HCT116 (cell line): Measurements from ENCODE around the gene CS. TPM values are rescaled to one million over a fixed set of nuclear protein-coding genes. Genes with fewer than 3 reads are reported as not detected.

Source experiments
- ATAC-seq: fragments of 200-7000 bp; cut with Tn5 transposase; 2 replicates; pipeline ENCODE4 v1.9.1; 2020; ENCODE audit warnings: mild to moderate bottlenecking, moderate library complexity
- BruUV-seq: library from RNA; stranded (reverse); fragments of 400-500 nt; replicated peaks from 2 replicates; lab custom pipeline; 2021; lab: Mats Ljungman, UMichigan
- CTCF ChIA-PET: fragments of 300-600 bp; sonication (Branson Sonifier 250); formaldehyde crosslinking; loops from one replicate; lab custom pipeline; 2021; ENCODE audit warnings: antibody characterized with exemption; lab: Charles Lee
- POLR2A ChIA-PET: fragments of 300-600, 350-600 bp; sonication (Branson Sonifier 250); formaldehyde crosslinking; loops from one replicate; lab custom pipeline; 2021; ENCODE audit warnings: antibody characterized with exemption; lab: Charles Lee
- RAD21 ChIA-PET, 2 experiments: fragments of 300-600 bp; sonication (Branson Sonifier 250); formaldehyde crosslinking; loops; one replicate each; lab custom pipeline; 2023; ENCODE audit warnings: low total read pairs in 2 of 2; ENCODE audit not compliant: uncharacterized antibody in 2 of 2, unreplicated experiment in 2 of 2, low non-redundant PET in 1 of 2; lab: Charles Lee
- DNase-seq: peaks from one replicate; pipeline ENCODE4 v3.0.0-alpha.2; 2010; ENCODE audit warnings: low read depth, low spot score
- H2AFZ ChIP-seq: fragments of 200-600 bp; shearing (Covaris generic), sonication (generic); 2 replicates; pipeline ENCODE4 v1.6.1; 2017; ENCODE audit warnings: low read depth, mixed run types, mixed read lengths, antibody characterized with exemption, low read length; ENCODE audit not compliant: poor library complexity, severe bottlenecking
- H3K27ac ChIP-seq: 2 replicates; pipeline ENCODE4 v1.5.1; 2012; ENCODE audit warnings: low read depth, low read length
- H3K27me3 ChIP-seq: fragments of 200-600 bp; sonication (generic); 2 replicates; pipeline ENCODE4 v1.6.1; 2016; ENCODE audit warnings: mixed run types, low read length, mixed read lengths; ENCODE audit not compliant: insufficient read depth
- H3K36me3 ChIP-seq, 2 experiments: fragments of 200-500 bp in 1 of 2; fragments of 200-600 bp in 1 of 2; sonication (Bioruptor generic) in 1 of 2; sonication (generic) in 1 of 2; 2 replicates each; pipeline versions ENCODE4 v1.5.1 to v1.6.1; 2014 to 2016; ENCODE audit warnings: low read length in 2 of 2, inconsistent platforms in 1 of 2, mixed read lengths in 1 of 2, mixed run types in 1 of 2; ENCODE audit not compliant: insufficient read depth in 2 of 2, control insufficient read depth in 1 of 2
- H3K4me1 ChIP-seq, 2 experiments: fragments of 200-600 bp in 1 of 2; sonication (generic) in 1 of 2; 2 replicates each; pipeline versions ENCODE4 v1.5.1 to v1.6.1; 2012 to 2017; ENCODE audit warnings: low read length in 2 of 2, inconsistent platforms in 1 of 2, mild to moderate bottlenecking in 1 of 2, mixed read lengths in 1 of 2, mixed run types in 1 of 2, moderate library complexity in 1 of 2; ENCODE audit not compliant: insufficient read depth in 2 of 2, control insufficient read depth in 1 of 2
- H3K4me2 ChIP-seq: fragments of 200-600 bp; sonication (generic); 2 replicates; pipeline ENCODE4 v1.6.1; 2017; ENCODE audit warnings: mixed run types, low read length, mixed read lengths
- H3K4me3 ChIP-seq, 2 experiments: fragments of 200-600 bp in 1 of 2; sonication (generic) in 1 of 2; replicated peaks in 1 of 2; 2 replicates each; pipeline ENCODE4 v1.5.1; 2011 to 2016; ENCODE audit warnings: low read length in 2 of 2, control low read depth in 1 of 2, low read depth in 1 of 2, mild to moderate bottlenecking in 1 of 2, mixed read lengths in 1 of 2, mixed run types in 1 of 2
- H3K79me2 ChIP-seq: fragments of 200-600 bp; sonication (generic); 2 replicates; pipeline ENCODE4 v1.6.1; 2017; ENCODE audit warnings: mild to moderate bottlenecking, mixed run types, low read length, moderate library complexity, mixed read lengths; ENCODE audit not compliant: insufficient read depth
- H3K9ac ChIP-seq: fragments of 200-600 bp; sonication (generic); 2 replicates; pipeline ENCODE4 v1.6.1; 2016; ENCODE audit warnings: low read length, mixed read lengths
- H3K9me2 ChIP-seq: fragments of 200-600 bp; sonication (generic), shearing (Covaris generic); 2 replicates; pipeline ENCODE4 v1.6.1; 2017; ENCODE audit warnings: mixed run types, mild to moderate bottlenecking, moderate library complexity; ENCODE audit not compliant: insufficient read depth
- H3K9me3 ChIP-seq, 2 experiments: fragments of 200-500 bp in 1 of 2; fragments of 200-600 bp in 1 of 2; sonication (Bioruptor generic) in 1 of 2; sonication (generic) in 1 of 2; 2 replicates each; pipeline ENCODE4 v1.6.1; 2014 to 2017; ENCODE audit warnings: low read length in 2 of 2, mixed read lengths in 2 of 2, inconsistent platforms in 1 of 2, low read depth in 1 of 2, mild to moderate bottlenecking in 1 of 2, mixed run types in 1 of 2, moderate library complexity in 1 of 2; ENCODE audit not compliant: control insufficient read depth in 1 of 2, insufficient read depth in 1 of 2
- H4K20me1 ChIP-seq: fragments of 200-600 bp; sonication (generic), shearing (Covaris generic); 2 replicates; pipeline ENCODE4 v1.6.1; 2017; ENCODE audit warnings: mixed run types, mild to moderate bottlenecking, moderate library complexity; ENCODE audit not compliant: insufficient read depth
- CBX3 ChIP-seq: IDR thresholded peaks from 2 replicates; pipeline ENCODE4 v1.6.1; 2012; ENCODE audit warnings: low read depth
- EGR1 ChIP-seq: IDR thresholded peaks from 2 replicates; pipeline ENCODE4 v1.6.1; 2012; ENCODE audit warnings: low read depth
- ELF1 ChIP-seq: IDR thresholded peaks from 2 replicates; pipeline ENCODE4 v1.6.1; 2012; ENCODE audit warnings: low read depth, borderline replicate concordance
- EZH2 ChIP-seq: fragments of 200-600 bp; sonication (generic); IDR thresholded peaks from 2 replicates; pipeline ENCODE4 v1.6.1; 2017; ENCODE audit warnings: antibody characterized with exemption, mixed run types
- FOSL1 ChIP-seq: IDR thresholded peaks from 2 replicates; pipeline ENCODE4 v1.6.1; 2012; ENCODE audit warnings: low read depth
- POLR2A ChIP-seq: IDR thresholded peaks from 2 replicates; pipeline ENCODE4 v1.7.0; 2011; ENCODE audit warnings: borderline replicate concordance; ENCODE audit not compliant: insufficient read depth, insufficient read length; ENCODE audit errors: extremely low read depth
- POLR2AphosphoS5 ChIP-seq: IDR thresholded peaks from 2 replicates; pipeline ENCODE4 v1.6.1; 2011; ENCODE audit warnings: mild to moderate bottlenecking, low read depth, low read length, moderate library complexity
- RAD21 ChIP-seq: IDR thresholded peaks from 2 replicates; pipeline ENCODE4 v1.6.1; 2012; ENCODE audit warnings: low read depth, mild to moderate bottlenecking
- SIN3A ChIP-seq: IDR thresholded peaks from 2 replicates; pipeline ENCODE4 v1.6.1; 2012; ENCODE audit warnings: low read depth
- SRF ChIP-seq: IDR thresholded peaks from 2 replicates; pipeline ENCODE4 v1.6.1; 2012; ENCODE audit warnings: low read depth
- TCF7L2 ChIP-seq: IDR thresholded peaks from 2 replicates; pipeline ENCODE4 v1.7.0; 2011; ENCODE audit warnings: borderline replicate concordance, inconsistent platforms; ENCODE audit not compliant: insufficient read depth, insufficient read length; ENCODE audit errors: extremely low read depth
- YY1 ChIP-seq: IDR thresholded peaks from 2 replicates; pipeline ENCODE4 v1.6.1; 2011; ENCODE audit warnings: low read length, low read depth, moderate library complexity, mild to moderate bottlenecking; ENCODE audit not compliant: insufficient replicate concordance; ENCODE audit errors: extremely low read depth
- ZFX ChIP-seq: fragments of 450-650 bp; IDR thresholded peaks from 2 replicates; pipeline ENCODE4 v1.6.1; 2017
- ZNF274 ChIP-seq: fragments of 200-500 bp; sonication (Bioruptor generic); IDR thresholded peaks from 2 replicates; pipeline ENCODE4 v1.6.1; 2014; ENCODE audit warnings: mild to moderate bottlenecking, low read depth, low read length, inconsistent platforms
- intact Hi-C: fragments of 100-400 bp; cut with micrococcal nuclease; formaldehyde crosslinking; loops from 2 replicates; pipeline ENCODE4 v1.10.0; 2022
- total RNA-seq: library from RNA; stranded (reverse); gene quantifications from one replicate; pipeline ENCODE4 v1.2.1, GENCODE V29; 2021; ENCODE audit not compliant: unreplicated experiment
- TF ChIP-seq, protein P1 (sequence below): IDR thresholded peaks from 2 replicates; pipeline ENCODE4 v1.6.1; 2012; ENCODE audit warnings: low read depth
- TF ChIP-seq, protein P2 (sequence below): IDR thresholded peaks from 2 replicates; pipeline ENCODE4 v1.6.1; 2012
- TF ChIP-seq, protein P3 (sequence below): IDR thresholded peaks from 2 replicates; pipeline ENCODE4 v1.6.1; 2011; ENCODE audit warnings: mild to moderate bottlenecking, low read length, moderate library complexity; ENCODE audit not compliant: insufficient replicate concordance; ENCODE audit errors: extremely low read depth

The CS gene
- total RNA-seq, 1 experiment from 2014 or later: 270 TPM

DNA sequence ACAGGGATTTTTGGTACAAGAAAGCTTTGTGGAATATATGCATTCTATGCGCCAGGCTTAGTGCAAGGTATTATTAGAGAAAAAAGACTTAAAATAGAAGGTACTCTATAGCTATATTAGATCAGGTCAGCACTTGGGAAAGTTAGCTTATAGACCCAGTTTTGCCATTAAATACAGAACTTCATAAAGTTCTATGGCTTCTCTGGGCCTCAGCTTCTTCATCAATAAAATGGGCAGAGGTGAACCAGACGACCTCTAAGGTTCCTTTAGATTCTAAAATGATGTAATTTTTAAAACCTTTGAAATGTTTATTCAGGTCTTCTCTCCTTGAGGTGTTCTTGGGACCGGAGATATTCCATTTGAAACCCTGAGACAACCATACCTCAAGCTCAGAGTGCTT is 8.6 kb upstream of the CS start (continued):
- TF ChIP-seq POLR2AphosphoS5 (no peak), TCF7L2 (no peak), ZNF274 (no peak), ZFX (no peak), POLR2A (no peak)

DNA sequence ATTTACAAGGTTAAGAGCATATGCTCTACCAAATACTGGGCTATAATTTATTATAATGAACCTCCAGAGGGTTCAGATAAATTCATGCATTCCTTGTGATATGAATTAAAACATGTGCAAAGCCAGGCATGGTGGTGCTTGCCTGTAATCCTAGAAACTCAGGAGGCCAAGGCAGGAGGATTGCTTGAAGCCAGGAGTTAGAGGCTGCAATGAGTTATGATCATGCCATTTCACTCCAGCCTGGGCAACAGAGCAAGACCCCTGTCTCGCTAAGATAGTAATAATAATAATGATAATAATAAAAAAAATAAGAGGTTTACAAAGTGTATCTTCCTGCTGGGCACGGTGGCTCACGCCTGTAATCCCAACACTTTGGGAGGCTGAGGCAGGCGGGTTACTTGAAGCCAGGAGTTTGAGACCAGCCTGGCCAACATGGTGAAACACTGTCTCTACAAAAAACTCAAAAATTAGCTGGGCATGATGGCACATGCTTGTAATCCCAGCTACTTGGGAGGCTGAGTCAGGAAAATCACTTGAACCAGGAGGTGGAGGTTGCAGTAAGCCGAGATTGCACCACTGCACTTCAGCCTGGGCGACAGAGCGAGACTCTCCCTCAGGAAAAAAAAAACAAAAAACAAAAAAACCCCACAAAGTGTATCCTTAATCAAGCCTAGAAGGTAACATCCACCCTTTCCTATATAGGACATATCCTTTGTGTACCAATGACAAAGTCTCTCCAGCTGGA is 7.3 kb upstream of the CS start:
- Histone ChIP-seq H3K9ac (no peak overlapping the region), H3K27me3 (no peaks in the 10 kb centered on the region), H2AFZ (no peak overlapping the region), H3K4me1 (peaks cover 5 to 6% of the 10 kb centered on the region in 2 experiments; a peak in 2 of 4 replicates), H3K4me3 (no peak overlapping the region), H3K79me2 (0 out of 2 replicates have a peak, but pooled peaks cover 7% of the 10 kb centered on the region), H3K9me2 (no peaks in the 10 kb centered on the region), H3K27ac (no peak overlapping the region)
- intact Hi-C loops: no loop called here
- no peak for ATAC-seq
- no TSS peak for BruUV-seq
- CTCF ChIA-PET: interaction anchor here (1.2 kb wide), 1 partner anchor 157 kb away, joined by 3 read pairs; no protein-coding TSS in a partner anchor
- no peak for DNase-seq
- no peak for TF ChIP-seq EGR1
- no peak for TF ChIP-seq SIN3A
- TF ChIP-seq, protein P1, sequence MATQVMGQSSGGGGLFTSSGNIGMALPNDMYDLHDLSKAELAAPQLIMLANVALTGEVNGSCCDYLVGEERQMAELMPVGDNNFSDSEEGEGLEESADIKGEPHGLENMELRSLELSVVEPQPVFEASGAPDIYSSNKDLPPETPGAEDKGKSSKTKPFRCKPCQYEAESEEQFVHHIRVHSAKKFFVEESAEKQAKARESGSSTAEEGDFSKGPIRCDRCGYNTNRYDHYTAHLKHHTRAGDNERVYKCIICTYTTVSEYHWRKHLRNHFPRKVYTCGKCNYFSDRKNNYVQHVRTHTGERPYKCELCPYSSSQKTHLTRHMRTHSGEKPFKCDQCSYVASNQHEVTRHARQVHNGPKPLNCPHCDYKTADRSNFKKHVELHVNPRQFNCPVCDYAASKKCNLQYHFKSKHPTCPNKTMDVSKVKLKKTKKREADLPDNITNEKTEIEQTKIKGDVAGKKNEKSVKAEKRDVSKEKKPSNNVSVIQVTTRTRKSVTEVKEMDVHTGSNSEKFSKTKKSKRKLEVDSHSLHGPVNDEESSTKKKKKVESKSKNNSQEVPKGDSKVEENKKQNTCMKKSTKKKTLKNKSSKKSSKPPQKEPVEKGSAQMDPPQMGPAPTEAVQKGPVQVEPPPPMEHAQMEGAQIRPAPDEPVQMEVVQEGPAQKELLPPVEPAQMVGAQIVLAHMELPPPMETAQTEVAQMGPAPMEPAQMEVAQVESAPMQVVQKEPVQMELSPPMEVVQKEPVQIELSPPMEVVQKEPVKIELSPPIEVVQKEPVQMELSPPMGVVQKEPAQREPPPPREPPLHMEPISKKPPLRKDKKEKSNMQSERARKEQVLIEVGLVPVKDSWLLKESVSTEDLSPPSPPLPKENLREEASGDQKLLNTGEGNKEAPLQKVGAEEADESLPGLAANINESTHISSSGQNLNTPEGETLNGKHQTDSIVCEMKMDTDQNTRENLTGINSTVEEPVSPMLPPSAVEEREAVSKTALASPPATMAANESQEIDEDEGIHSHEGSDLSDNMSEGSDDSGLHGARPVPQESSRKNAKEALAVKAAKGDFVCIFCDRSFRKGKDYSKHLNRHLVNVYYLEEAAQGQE: no peak
- no peak for TF ChIP-seq RAD21
- TF ChIP-seq EZH2: no peak
- TF ChIP-seq, protein P2, sequence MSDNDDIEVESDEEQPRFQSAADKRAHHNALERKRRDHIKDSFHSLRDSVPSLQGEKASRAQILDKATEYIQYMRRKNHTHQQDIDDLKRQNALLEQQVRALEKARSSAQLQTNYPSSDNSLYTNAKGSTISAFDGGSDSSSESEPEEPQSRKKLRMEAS: no peak
- TF ChIP-seq FOSL1: no peak
- no peak for TF ChIP-seq YY1
- TF ChIP-seq, protein P3, sequence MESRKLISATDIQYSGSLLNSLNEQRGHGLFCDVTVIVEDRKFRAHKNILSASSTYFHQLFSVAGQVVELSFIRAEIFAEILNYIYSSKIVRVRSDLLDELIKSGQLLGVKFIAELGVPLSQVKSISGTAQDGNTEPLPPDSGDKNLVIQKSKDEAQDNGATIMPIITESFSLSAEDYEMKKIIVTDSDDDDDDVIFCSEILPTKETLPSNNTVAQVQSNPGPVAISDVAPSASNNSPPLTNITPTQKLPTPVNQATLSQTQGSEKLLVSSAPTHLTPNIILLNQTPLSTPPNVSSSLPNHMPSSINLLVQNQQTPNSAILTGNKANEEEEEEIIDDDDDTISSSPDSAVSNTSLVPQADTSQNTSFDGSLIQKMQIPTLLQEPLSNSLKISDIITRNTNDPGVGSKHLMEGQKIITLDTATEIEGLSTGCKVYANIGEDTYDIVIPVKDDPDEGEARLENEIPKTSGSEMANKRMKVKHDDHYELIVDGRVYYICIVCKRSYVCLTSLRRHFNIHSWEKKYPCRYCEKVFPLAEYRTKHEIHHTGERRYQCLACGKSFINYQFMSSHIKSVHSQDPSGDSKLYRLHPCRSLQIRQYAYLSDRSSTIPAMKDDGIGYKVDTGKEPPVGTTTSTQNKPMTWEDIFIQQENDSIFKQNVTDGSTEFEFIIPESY: no peak
- no peak for TF ChIP-seq ELF1
- TF ChIP-seq CBX3: no peak
- TF ChIP-seq TCF7L2: no peak
- no peak for TF ChIP-seq SRF
- TF ChIP-seq, all 23 proteins: peak for 0
- POLR2A ChIA-PET: no interaction called here
- H3K9me3 ChIP-seq: no peaks in the 10 kb centered on the region
- RAD21 ChIA-PET: no interaction called here
- H3K4me2 ChIP-seq: no peak overlapping the region
- peaks cover 20 to 21% of the 10 kb centered on the region in 2 experiments; a peak in 3 of 4 replicates for H3K36me3 ChIP-seq
- H4K20me1 ChIP-seq: no peaks in the 10 kb centered on the region
